OCI-LY3 (cell line): Measurements from ENCODE around the gene RALBP1.

ENCODE experiments used
- EZH2phosphoT487 ChIP-seq: fragments of 200-600 bp; shearing (Covaris generic); IDR thresholded peaks from 2 replicates; pipeline ENCODE4 v1.6.1; 2018; ENCODE audit warnings: antibody characterized with exemption, mixed run types, low read depth
- TF ChIP-seq, protein P1 (sequence below): fragments of 200-600, 300-600 bp; sonication (generic); IDR thresholded peaks from 2 replicates; pipeline ENCODE4 v1.5.1; 2014; ENCODE audit warnings: antibody characterized with exemption, low read length, low read depth

GRCh38 chr18:9426753-9427152, 48.6 kb upstream of the RALBP1 start:
- TF ChIP-seq, protein P1, sequence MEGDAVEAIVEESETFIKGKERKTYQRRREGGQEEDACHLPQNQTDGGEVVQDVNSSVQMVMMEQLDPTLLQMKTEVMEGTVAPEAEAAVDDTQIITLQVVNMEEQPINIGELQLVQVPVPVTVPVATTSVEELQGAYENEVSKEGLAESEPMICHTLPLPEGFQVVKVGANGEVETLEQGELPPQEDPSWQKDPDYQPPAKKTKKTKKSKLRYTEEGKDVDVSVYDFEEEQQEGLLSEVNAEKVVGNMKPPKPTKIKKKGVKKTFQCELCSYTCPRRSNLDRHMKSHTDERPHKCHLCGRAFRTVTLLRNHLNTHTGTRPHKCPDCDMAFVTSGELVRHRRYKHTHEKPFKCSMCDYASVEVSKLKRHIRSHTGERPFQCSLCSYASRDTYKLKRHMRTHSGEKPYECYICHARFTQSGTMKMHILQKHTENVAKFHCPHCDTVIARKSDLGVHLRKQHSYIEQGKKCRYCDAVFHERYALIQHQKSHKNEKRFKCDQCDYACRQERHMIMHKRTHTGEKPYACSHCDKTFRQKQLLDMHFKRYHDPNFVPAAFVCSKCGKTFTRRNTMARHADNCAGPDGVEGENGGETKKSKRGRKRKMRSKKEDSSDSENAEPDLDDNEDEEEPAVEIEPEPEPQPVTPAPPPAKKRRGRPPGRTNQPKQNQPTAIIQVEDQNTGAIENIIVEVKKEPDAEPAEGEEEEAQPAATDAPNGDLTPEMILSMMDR: no peak
- TF ChIP-seq EZH2phosphoT487: no peak
